Psoas muscle (tissue), 8 donors: Measurements from ENCODE around the gene SMYD3. TPM values are rescaled to one million over a fixed set of nuclear protein-coding genes. Genes with fewer than 3 reads are reported as not detected.

ENCODE experiments used
- ATAC-seq, 4 donors: fragments of 200-7000 bp; cut with Tn5 transposase; one replicate each; pipeline ENCODE4 v1.9.1; 2020; ENCODE audit warnings: moderate library complexity in 3 of 4, mild to moderate bottlenecking in 2 of 4
- DNase-seq, 2 donors: peaks; one replicate each; pipeline ENCODE4 v3.0.0-alpha.2; 2020
- H3K27ac ChIP-seq: fragments of 200-600 bp; one replicate; pipeline ENCODE4 v1.8.0; 2022
- H3K27me3 ChIP-seq, 3 donors: fragments of 200-600 bp in 1 of 3; one replicate each; pipeline versions ENCODE4 v1.6.1 to v1.8.0; 2013 to 2022; ENCODE audit warnings: low read length in 2 of 3, mild to moderate bottlenecking in 2 of 3, moderate library complexity in 1 of 3; ENCODE audit not compliant: insufficient read depth in 3 of 3
- H3K36me3 ChIP-seq, 2 donors: fragments of 200-600 bp in 1 of 2; one replicate each; pipeline versions ENCODE4 v1.6.1 to v1.8.0; 2013 to 2022; ENCODE audit warnings: low read depth in 1 of 2, mild to moderate bottlenecking in 1 of 2, moderate library complexity in 1 of 2; ENCODE audit not compliant: insufficient read depth in 1 of 2
- H3K4me1 ChIP-seq: fragments of 200-600 bp; one replicate; pipeline ENCODE4 v1.8.0; 2022
- H3K4me3 ChIP-seq: fragments of 200-600 bp; one replicate; pipeline ENCODE4 v1.8.0; 2022; ENCODE audit warnings: mild to moderate bottlenecking
- H3K9me3 ChIP-seq: fragments of 200-600 bp; one replicate; pipeline ENCODE4 v1.8.0; 2022
- WGBS, 3 donors: extraction: QIAGEN DNeasy Blood & Tissue Kit; methylation state at CpG; one replicate each; pipeline versions ENCODE4 v1.1.6 to v1.1.7; 2013; 5-methylcytosine and 5-hydroxymethylcytosine counted together
- intact Hi-C, 2 donors: fragments of 100-400 bp; cut with DNase I; formaldehyde crosslinking; loops; one replicate each; pipeline versions ENCODE4 v1.11.0 to v1.14.2; 2022
- polyA plus RNA-seq, 3 donors: library from polyadenylated mRNA; stranded (reverse); fragments of 200-250 nt; gene quantifications; one replicate each; pipeline ENCODE4 v1.2.3, GENCODE V29; 2013
- total RNA-seq, 4 donors: library from RNA; stranded (reverse); fragmentation: NEBNext Ultra II Directional in 2 of 4; extraction: Animal tissue kit (Norgen Biotek cat#: 25700) in 2 of 4; gene quantifications; one replicate each; pipeline versions ENCODE4 v1.2.1 to v1.2.4, GENCODE V29; 2021 to 2023
- TF ChIP-seq, protein P1 (sequence below): fragments of 200-600 bp; IDR thresholded peaks from one replicate; pipeline ENCODE4 v1.8.0; 2022; ENCODE audit warnings: antibody characterized with exemption
- donor health status: healthy with polysubstance abuse.
- donor health status: DM: no; HTN: no; CAD: no; lungs with moderate emphysema.
- donor health status: Bipolar disorder and iron deficiency.
- donor health status: healthy.
- donor health status: DM: yes; HTN: yes; CAD: no.
- donor health status: DM: no; HTN: no; CAD: no.
- donor health status: DM: no; HTN: no; CAD: no.
- donor health status: DM: yes; HTN: yes; CAD: no.

Gene SMYD3
- total and polyA plus RNA-seq, 7 donors = 2.9 to 6.4 (median 4.9) TPM

- Histone ChIP-seq H3K4me3 (no peak overlapping the region), H3K9me3 (no peaks in the 10 kb centered on the region), H3K27ac (no peak overlapping the region), H3K36me3 (no peaks in the 10 kb centered on the region), H3K4me1 (no peaks in the 10 kb centered on the region), H3K27me3 (no peaks in the 10 kb centered on the region)
- ATAC-seq = no peak
- no peak for DNase-seq
- TF ChIP-seq, protein P1, sequence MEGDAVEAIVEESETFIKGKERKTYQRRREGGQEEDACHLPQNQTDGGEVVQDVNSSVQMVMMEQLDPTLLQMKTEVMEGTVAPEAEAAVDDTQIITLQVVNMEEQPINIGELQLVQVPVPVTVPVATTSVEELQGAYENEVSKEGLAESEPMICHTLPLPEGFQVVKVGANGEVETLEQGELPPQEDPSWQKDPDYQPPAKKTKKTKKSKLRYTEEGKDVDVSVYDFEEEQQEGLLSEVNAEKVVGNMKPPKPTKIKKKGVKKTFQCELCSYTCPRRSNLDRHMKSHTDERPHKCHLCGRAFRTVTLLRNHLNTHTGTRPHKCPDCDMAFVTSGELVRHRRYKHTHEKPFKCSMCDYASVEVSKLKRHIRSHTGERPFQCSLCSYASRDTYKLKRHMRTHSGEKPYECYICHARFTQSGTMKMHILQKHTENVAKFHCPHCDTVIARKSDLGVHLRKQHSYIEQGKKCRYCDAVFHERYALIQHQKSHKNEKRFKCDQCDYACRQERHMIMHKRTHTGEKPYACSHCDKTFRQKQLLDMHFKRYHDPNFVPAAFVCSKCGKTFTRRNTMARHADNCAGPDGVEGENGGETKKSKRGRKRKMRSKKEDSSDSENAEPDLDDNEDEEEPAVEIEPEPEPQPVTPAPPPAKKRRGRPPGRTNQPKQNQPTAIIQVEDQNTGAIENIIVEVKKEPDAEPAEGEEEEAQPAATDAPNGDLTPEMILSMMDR = no peak
- 95 to 97% (median 96%) methylated on average over 9 of the region's 9 CpGs for WGBS, 3 donors
- intact Hi-C loops = no loop called here
Measured at GRCh38 chr1:246164764-246165163, 342.3 kb downstream of the SMYD3 start.

DNA sequence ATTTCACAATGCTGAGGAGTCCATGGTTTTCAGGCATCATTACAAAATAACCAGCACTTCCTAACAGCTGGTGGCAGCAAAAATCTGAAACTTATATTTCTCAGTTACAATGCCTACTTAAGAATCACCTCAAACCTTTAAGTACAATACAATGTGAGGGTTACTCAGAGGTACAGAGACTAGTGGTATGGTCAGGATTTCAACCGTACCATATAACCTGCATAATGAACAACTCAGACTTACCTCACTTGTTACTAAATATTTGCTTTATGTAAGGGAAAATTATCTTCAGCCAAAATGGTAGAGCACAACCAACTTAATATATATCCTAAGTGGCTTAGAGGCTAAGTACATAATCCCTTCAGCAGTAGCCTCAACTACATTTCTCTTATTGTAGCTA is 344.5 kb downstream of the SMYD3 start:
- no peak for DNase-seq
- no peak overlapping the region for H3K4me3 ChIP-seq
- no peaks in the 10 kb centered on the region for H3K36me3 ChIP-seq
- TF ChIP-seq, protein P1 = no peak
- H3K27me3 ChIP-seq = no peaks in the 10 kb centered on the region
- no peaks in the 10 kb centered on the region for H3K9me3 ChIP-seq
- WGBS, 3 donors = 94 to 100% (median 99%) methylated on average over 1 of the region's 1 CpG
- ATAC-seq = no peak
- no peak overlapping the region for H3K27ac ChIP-seq
- H3K4me1 ChIP-seq = no peaks in the 10 kb centered on the region
- intact Hi-C loops = no loop called here

DNA sequence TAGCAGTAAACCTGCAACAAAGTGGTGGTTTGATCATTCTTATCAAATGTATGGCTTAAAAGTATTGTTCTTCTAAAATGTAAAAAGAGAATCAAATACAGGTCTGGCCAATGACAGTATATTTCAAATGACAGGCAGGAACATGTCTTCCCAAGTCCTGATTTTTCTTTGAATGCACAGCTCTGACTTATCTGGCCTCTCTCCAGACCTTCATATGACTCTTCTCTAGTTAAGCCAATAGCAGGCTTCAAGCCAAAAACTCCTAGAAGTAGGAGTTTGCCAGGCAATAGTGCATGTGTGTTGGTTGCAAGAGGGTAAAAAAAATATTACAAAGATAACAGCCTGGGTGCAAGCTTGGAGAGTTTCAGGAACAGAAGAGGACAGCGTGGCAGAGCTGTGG is 345.5 kb downstream of the SMYD3 start:
- Histone ChIP-seq H3K9me3 (no peaks in the 10 kb centered on the region), H3K36me3 (no peaks in the 10 kb centered on the region), H3K4me1 (no peaks in the 10 kb centered on the region), H3K4me3 (no peak overlapping the region), H3K27me3 (no peaks in the 10 kb centered on the region), H3K27ac (no peak overlapping the region)
- 89 to 96% (median 96%) methylated on average over 1 of the region's 1 CpG for WGBS, 3 donors
- TF ChIP-seq, protein P1 = no peak
- intact Hi-C loops = no loop called here
- DNase-seq (no peak), ATAC-seq (no peak)

- H3K4me1 ChIP-seq = no peaks in the 10 kb centered on the region
- ATAC-seq = no peak
- TF ChIP-seq, protein P1 = no peak
- no peak for DNase-seq
- intact Hi-C loops = no loop called here
- no peaks in the 10 kb centered on the region for H3K27me3 ChIP-seq
- H3K9me3 ChIP-seq = no peaks in the 10 kb centered on the region
- H3K4me3 ChIP-seq = no peak overlapping the region
- 93 to 95% (median 94%) methylated on average over 10 of the region's 10 CpGs for WGBS, 3 donors
- H3K36me3 ChIP-seq = no peaks in the 10 kb centered on the region
- H3K27ac ChIP-seq = no peak overlapping the region
Measured at GRCh38 chr1:246160905-246161304, 346.2 kb downstream of the SMYD3 start.

DNA sequence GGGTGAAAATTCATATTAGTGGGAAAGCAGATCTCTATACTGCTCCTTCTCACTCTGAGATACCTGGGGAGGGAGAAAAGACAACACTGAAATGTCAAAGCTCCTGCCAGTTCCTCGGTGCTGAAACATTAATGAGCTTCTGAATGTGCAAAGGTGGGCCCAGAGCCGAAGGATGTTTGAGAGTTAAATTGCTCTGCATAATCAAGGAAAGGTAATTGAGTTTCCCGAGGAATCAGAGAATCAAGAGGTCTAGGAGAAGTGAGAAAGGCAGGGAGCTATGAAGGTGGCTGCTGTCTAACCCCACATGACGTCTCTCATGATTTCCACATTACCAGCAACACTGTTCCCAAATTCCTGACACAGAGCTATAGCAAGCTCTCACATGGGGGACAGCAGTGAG is 346.7 kb downstream of the SMYD3 start:
- WGBS, 3 donors = 80 to 91% (median 90%) methylated on average over 4 of the region's 4 CpGs
- Histone ChIP-seq H3K27me3 (no peaks in the 10 kb centered on the region), H3K27ac (no peak overlapping the region), H3K36me3 (no peaks in the 10 kb centered on the region), H3K9me3 (no peaks in the 10 kb centered on the region), H3K4me3 (no peak overlapping the region), H3K4me1 (no peaks in the 10 kb centered on the region)
- TF ChIP-seq, protein P1 = no peak
- intact Hi-C loops = no loop called here
- DNase-seq = no peak
- no peak for ATAC-seq
